ENCODE measurements around the gene SV2C.
"Not testable (repeated sequence)": the region's sequence is repeated elsewhere in the genome, so short reads cannot be mapped to it uniquely, and the experiment has no call there.

Gene SV2C

GRCh38 chr5:76337953-76338451 lies 254.8 kb downstream of the SV2C start:
- peak; percentile 36 for DNase-seq (ENCODE audit: low read depth)

GRCh38 chr5:76339919-76340318 lies 256.7 kb downstream of the SV2C start:
- DNase-seq (ENCODE audit: low read depth): no peak

DNA sequence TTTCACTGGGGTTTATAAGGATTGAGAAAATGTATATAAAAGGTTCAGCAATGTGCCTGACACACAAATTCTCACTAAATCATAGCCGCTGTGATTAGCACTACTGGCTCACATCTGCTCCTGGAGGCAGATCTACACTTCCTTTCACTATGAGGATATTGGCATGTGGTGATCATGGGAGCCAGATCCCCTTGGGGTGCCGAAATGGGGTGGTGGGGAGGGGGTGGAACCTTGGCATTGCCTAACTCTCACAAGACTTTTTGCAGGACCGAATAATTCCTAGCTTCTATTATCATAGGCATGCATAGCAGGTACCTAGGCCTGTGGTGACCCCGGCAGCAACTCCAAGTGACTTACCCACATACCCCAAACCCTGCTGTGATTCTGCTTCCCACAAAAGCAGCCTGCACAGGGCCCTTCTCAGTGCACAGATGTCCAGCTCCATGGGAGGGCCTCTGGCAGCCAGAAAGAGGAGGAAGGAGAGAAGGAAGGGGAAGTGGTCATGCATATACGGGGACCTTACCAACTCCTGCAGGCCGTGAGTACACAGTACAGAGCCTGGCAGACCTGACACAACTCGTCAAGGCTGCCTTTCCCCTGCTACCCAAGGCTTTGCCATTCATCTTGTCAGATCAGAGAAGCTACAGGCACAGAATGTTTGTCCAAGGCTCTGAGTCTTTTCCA lies 258.6 kb downstream of the SV2C start:
- no peak for DNase-seq (ENCODE audit: low read depth)

DNA sequence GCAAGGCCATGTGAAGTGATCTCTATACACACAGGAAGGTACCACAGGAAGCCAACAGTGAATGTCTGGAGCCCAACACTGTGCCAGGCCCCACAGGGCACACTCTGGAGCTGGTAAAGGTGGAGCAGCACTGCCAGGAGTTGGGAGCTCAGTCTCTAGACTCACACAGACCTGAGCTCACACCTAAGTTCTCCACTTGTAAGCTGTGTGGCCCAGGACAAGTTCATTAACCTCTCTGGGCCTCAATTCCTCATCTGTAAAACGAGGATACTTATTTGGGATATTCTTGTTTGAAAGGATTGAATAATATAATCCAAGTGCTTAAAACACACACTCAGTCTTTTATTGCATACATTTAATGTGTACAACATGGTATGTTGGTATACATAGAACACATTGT lies 259.3 kb downstream of the SV2C start:
- DNase-seq (ENCODE audit: low read depth): no peak

DNA sequence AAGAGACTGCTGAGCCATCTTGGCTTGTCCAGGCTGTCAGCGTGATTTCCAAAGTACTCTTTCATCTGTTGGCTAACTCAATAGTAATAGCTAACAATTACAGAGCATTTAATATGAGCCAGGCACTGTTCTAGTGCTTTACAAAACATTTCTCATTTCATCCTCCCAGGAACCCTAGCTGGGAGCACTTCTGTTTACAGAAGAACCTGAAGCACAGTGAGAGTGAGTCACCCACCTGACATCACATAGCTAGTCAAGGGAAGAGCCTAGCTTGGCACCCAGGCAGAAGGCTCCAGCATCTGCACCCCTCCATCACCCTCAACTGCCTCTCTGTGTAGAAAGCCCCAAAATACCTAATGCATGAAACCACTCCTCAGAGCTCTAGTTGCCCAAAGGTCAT lies 262.4 kb downstream of the SV2C start:
- no peak for DNase-seq (ENCODE audit: low read depth)

DNA sequence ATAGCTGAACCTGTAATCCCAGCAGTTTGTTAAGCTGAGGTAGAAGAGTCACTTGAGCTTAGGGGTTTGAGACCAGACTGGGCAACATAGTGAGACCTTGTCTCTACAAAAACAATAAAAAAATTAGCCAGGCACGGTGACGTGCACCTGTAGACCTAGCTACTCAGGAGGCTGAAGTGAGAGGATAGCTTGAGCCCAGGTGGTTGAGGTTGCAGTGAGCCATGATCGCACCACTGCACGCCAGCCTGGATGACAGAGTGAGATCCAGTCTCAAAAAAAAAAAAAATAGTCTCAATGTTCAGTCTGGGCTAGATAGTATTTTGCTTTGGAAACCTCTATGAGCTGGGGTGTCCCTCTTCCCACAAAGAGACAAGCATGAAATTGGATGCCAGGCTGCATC lies 268.0 kb downstream of the SV2C start:
- no peak for DNase-seq (ENCODE audit: low read depth)

DNA sequence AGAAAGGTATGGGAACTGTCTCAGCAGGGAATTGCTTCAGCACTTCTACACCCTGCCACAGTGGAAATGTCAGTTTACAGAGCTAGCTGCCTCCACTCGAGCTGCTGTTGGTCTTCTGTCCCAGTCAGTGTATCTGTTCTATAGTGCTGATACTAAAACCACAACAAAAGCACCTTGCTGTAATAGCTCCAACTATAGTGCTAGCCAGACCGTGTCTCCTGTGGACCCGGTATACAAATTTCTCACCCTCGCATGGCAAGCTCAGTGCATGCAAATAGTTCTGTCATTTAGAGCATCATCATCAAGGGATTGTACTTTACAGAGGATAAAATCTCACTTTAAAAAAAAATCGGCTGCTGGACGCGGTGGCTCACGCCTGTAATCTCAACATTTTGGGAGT lies 268.4 kb downstream of the SV2C start:
- DNase-seq (ENCODE audit: low read depth): no peak

- no peak for DNase-seq (ENCODE audit: low read depth)
These were observed 273.7 kb downstream of the SV2C start for GRCh38 chr5:76356887-76357286.

DNA sequence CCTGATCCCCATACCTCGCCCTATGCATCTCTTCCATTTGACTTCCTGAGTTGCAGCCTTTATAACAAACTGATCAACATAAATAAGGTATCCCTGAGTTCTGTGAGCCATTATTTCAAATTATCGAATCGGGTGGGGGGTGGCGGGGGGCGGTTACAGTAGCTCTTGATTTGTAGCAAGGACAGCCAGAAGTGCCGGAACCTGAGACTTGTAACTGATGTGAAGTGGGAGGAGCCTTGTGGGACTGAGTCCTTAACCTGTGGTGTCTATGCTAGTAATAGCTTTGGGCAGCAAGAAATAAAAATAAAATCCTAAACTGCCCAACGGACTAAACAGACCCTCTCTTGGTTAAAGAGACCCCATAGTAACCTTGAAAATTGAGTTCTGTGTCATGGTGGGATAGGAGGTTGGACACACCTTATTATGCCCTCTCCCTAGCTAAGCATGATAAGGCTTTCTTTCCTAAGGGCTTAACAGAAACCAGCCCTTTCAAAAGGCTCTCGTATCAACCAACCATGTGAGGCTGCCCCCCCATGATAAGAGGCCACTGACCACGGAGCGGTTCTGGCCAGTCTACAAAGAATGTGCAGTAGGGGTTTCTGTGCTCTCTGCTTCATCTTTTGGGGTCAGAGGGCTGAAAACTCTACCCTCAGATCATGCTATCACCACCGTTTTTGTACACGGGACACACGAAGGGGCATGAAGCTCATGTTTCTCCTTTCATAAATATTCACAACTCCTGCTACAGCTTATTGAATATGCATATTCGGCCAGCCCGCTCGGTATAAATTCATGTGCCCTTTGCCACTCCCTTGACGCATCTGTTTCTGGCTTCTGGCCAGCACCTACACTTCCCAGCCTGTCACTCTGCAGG lies 280.4 kb downstream of the SV2C start:
- no peak for DNase-seq (ENCODE audit: low read depth)

- no peak for DNase-seq (ENCODE audit: low read depth)
These were observed 281.0 kb downstream of the SV2C start for GRCh38 chr5:76364226-76364589.

- no peak for DNase-seq (ENCODE audit: low read depth)
These were observed 282.4 kb downstream of the SV2C start for GRCh38 chr5:76365561-76365960.

- DNase-seq (ENCODE audit: low read depth): no peak
These were observed 283.4 kb downstream of the SV2C start for GRCh38 chr5:76366596-76366995.

GRCh38 chr5:76367623-76368371 lies 284.6 kb downstream of the SV2C start:
- DNase-seq (ENCODE audit: low read depth): no peak

DNA sequence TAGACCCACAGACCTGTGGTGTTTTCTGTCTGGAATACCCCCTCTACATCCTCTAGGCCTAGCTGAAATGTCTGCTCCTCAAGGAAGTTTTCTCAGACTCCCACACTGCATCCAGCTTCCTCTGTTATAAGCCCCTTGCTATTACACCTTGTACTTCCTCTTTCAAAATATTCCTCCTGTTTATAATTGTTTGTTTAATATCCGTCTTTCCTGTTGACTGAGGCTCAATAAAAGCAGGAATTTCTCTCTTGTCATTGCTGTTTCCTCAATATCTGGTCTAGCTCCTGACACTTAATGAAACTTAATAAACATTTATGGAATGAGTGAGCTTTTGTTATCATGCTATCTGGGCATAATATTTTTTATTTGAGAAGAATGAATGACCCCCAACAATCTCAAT lies 285.8 kb downstream of the SV2C start:
- DNase-seq (ENCODE audit: low read depth): no peak

GRCh38 chr5:76369668-76370067 lies 286.5 kb downstream of the SV2C start:
- DNase-seq (ENCODE audit: low read depth): not testable (repeated sequence)

DNA sequence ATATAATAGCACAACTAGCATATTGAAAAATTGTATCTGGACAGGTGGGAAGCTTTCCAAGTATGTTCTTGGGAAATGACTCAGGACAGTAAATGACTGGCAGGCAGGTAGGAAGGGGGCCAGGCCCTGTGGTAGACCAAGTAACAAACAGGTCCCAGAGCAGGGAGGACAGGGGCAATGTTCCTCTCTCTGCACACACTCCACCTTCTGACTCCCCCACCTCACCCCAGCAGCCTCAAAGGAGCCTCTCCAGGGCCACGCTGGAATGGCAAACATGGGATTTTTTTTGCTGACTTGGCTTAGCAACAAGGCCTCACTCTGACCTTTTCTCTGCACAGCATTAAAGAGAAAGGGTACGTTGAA lies 288.8 kb downstream of the SV2C start:
- DNase-seq (ENCODE audit: low read depth): no peak

GRCh38 chr5:76372323-76373054 lies 289.3 kb downstream of the SV2C start:
- no peak for DNase-seq (ENCODE audit: low read depth)

- no peak for DNase-seq (ENCODE audit: low read depth)
These were observed 293.1 kb downstream of the SV2C start for GRCh38 chr5:76376148-76376865.

DNA sequence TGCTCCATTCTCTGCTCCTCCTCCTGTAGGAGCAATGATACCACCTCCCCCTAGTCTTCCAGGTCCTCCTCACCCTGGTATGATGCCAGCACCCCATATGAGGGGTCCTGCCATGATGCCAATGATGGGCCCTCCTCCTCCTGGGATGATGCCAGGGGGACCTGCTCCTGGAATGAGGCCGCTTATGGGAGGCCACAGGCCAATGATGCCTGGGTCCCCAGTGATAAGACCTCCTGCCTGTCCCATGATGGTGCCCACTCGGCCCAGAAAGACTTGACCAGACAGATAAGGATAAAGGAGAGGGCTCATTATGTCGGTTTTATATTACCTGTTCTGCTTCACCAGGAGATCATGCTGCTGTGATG lies 293.7 kb downstream of the SV2C start:
- DNase-seq (ENCODE audit: low read depth): no peak

- DNase-seq (ENCODE audit: low read depth): no peak
These were observed 295.2 kb downstream of the SV2C start for GRCh38 chr5:76378355-76378754.

GRCh38 chr5:76379316-76379715 lies 296.1 kb downstream of the SV2C start:
- DNase-seq (ENCODE audit: low read depth): no peak
